Type B pancreatic cell (in vitro differentiated cells): ENCODE data around the gene ZSWIM9. TPM values are rescaled to one million over a fixed set of nuclear protein-coding genes. Genes with fewer than 3 reads are reported as not detected.

Source experiments
- DNase-seq: peaks from one replicate; pipeline ENCODE4 v3.0.0; 2021; ENCODE audit warnings: mixed read lengths; ENCODE audit not compliant: unreplicated experiment; ENCODE audit errors: extremely low spot score
- H3K27ac Mint-ChIP-seq: 2 replicates; pipeline ENCODE4 v1.8.0; 2021; ENCODE audit warnings: mild to moderate bottlenecking, mixed read lengths
- H3K27me3 Mint-ChIP-seq: 2 replicates; pipeline ENCODE4 v1.8.0; 2021; ENCODE audit warnings: mixed read lengths
- H3K36me3 Mint-ChIP-seq: 2 replicates; pipeline ENCODE4 v1.8.0; 2021; ENCODE audit warnings: mixed read lengths
- H3K4me1 Mint-ChIP-seq: one replicate; pipeline ENCODE4 v1.8.0; 2021; ENCODE audit warnings: mixed read lengths; ENCODE audit not compliant: unreplicated experiment
- H3K4me3 Mint-ChIP-seq: 2 replicates; pipeline ENCODE4 v1.8.0; 2021; ENCODE audit warnings: mild to moderate bottlenecking, mixed read lengths
- H3K9me3 Mint-ChIP-seq: 2 replicates; pipeline ENCODE4 v1.8.0; 2021; ENCODE audit warnings: mixed read lengths
- CTCF ChIP-seq: fragments of 200-600 bp; sonication (generic); conservative IDR thresholded peaks from 2 replicates; pipeline ENCODE4 v1.5.0; 2021; ENCODE audit warnings: antibody characterized with exemption, mild to moderate bottlenecking
- total RNA-seq: library from RNA; stranded (reverse); gene quantifications from 2 replicates; pipeline ENCODE4 v1.2.1, GENCODE V29; 2021; ENCODE audit warnings: low replicate concordance

The ZSWIM9 gene
- total RNA-seq, 1 donor from 2014 or later = 10.7 TPM

DNA sequence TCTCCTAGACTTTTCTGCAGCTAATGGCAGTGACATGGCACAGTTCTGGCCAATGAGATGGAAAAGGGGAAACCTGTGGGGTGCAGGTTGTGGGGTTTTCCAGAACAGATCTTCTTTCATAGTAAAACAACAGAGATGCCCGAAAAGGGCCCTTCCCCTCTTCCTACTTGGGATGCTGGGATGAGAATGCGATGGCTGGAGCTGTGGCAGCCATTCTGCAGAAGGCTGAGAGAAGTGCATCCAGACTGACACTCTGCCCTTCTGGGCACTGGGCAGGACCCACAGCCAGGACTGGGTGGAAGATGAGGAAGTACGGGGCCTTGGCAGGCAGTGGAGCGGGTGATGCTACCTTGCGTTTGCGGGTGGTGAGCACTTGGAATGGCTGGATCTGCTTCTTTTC, 42.9 kb upstream of the ZSWIM9 start:
- no peak overlapping the region for H3K27ac Mint-ChIP-seq
- no peak for TF ChIP-seq CTCF

DNA sequence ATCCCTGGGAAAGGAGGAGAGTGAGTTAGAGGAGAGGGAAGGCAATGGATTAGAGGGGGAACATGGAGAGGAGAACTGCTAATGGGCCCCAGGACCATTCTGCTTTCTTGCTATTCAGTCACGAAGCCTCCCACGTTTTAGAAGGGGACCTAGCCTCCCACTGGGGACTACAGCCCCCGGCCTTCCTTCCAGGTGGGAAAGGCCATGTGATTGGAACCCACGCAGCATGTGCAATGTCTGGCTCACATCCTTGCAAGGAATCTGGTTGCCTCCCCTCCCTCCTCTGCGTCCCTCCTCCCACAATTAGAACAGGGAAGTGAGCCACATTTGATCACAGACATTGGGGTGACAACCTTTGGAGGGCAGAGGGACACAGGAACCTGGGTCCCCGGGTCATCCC, 37.4 kb upstream of the ZSWIM9 start:
- no peak overlapping the region for H3K27ac Mint-ChIP-seq

More for the DNA sequence above, 42.9 kb upstream of the ZSWIM9 start:
- Mint-ChIP-seq H3K27me3 (no peaks in the 10 kb centered on the region), H3K4me3 (no peak overlapping the region), H3K9me3 (no peaks in the 10 kb centered on the region), H3K4me1 (peaks cover 6% of the 10 kb centered on the region), H3K36me3 (peaks cover 33% of the 10 kb centered on the region)
- no peak for DNase-seq

DNA sequence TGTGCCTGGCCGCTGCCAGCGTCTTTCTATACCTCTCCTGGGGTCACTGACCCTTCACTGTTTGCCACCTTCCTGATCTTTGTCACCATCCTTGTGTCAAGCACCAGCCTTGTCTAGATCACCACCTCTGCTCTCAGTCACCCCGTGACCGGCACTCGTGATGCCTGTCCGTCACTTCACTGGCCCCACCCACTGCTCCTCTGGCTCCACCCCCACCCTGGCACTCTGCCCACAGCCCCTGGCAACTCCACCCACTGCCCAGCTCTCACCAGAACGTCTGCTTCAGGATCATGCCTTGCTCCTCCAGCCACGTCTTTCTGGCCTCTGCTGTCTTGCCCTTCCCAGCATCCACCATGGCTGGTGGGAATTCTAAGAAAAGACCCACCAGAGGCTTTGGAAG, 35.1 kb upstream of the ZSWIM9 start:
- Mint-ChIP-seq H3K4me1 (peaks cover under 1% of the 10 kb centered on the region), H3K4me3 (no peak overlapping the region), H3K9me3 (no peaks in the 10 kb centered on the region), H3K27me3 (no peaks in the 10 kb centered on the region), H3K27ac (no peak overlapping the region), H3K36me3 (peaks cover 15% of the 10 kb centered on the region)
- TF ChIP-seq CTCF = no peak
- no peak for DNase-seq

More for the DNA sequence above, 37.4 kb upstream of the ZSWIM9 start:
- DNase-seq = no peak
- TF ChIP-seq CTCF = no peak
- Mint-ChIP-seq H3K36me3 (peaks cover 17% of the 10 kb centered on the region), H3K27me3 (no peaks in the 10 kb centered on the region), H3K4me1 (no peaks in the 10 kb centered on the region), H3K9me3 (no peaks in the 10 kb centered on the region), H3K4me3 (no peak overlapping the region)

DNA sequence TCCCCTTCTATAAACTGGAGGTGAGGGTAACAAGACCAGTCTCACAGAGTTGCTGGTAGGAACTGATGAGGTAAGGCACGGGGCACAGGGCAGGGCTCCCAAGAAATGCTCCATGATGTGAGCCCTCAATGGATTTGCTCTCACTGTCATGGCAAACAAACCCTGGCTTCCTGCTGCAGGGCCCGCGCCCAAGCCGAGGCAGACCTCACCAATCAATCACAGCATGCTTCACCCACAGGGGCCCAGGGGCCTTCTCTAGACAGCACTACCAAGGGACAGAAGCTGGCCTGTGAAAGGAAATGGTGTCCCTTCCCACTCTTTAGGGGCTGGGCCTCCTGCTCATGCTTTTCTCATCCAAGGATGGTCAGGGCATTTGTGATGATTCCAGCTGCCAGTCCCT, 33.9 kb upstream of the ZSWIM9 start:
- H3K4me1 Mint-ChIP-seq = peaks cover 5% of the 10 kb centered on the region

DNA sequence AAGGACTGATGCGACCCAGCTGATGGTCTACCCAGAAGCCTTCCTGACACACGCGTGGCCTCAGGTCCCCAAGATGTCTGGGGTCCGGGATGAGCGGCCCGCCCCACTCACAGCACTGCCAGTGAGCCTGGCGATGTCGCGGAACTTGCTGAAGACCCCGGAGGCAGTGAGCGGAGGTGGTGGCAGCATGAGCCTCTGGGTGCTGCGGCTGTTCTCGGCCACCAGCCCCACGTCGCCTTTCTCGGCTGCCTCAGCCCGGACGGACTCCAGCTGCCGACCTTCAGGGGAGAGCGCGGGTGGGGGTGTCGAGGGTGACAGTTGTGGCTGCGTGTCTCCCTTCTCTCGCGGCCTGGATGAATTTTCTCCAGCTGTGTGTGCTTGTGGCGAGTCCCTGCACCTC, 33.1 kb upstream of the ZSWIM9 start:
- Mint-ChIP-seq H3K36me3 (peaks cover 10% of the 10 kb centered on the region), H3K27me3 (no peaks in the 10 kb centered on the region)
- no peak for TF ChIP-seq CTCF

More for the DNA sequence above, 33.9 kb upstream of the ZSWIM9 start:
- H3K27me3 Mint-ChIP-seq = no peaks in the 10 kb centered on the region
- no peak for TF ChIP-seq CTCF
- no peak overlapping the region for H3K27ac Mint-ChIP-seq
- H3K9me3 Mint-ChIP-seq = no peaks in the 10 kb centered on the region
- H3K4me3 Mint-ChIP-seq = no peak overlapping the region
- H3K36me3 Mint-ChIP-seq = peaks cover 15% of the 10 kb centered on the region
- DNase-seq = no peak

DNA sequence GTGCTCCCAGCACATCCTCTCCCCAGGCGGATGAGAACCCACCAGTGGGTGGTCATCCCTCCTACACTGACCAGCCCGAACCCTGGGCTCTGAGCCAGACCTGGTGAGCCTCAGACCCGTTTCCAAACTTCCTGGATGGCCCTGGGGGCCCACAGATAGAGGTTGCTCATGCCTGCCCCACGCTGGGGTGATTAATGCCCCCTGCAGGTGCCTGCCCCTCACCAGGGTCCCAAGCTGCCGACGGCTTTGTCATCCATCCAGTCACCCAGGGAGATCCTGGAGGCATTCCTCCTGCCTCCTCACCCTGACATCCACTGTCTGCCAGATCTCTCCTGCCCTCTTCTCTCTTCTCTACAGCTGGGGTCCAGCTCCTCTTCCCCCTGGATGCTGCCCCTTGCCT, 31.4 kb upstream of the ZSWIM9 start:
- Mint-ChIP-seq H3K9me3 (no peaks in the 10 kb centered on the region), H3K27ac (no peak overlapping the region), H3K4me3 (no peak overlapping the region)

More for the DNA sequence above, 33.1 kb upstream of the ZSWIM9 start:
- H3K4me1 Mint-ChIP-seq = peaks cover 5% of the 10 kb centered on the region
- H3K4me3 Mint-ChIP-seq = no peak overlapping the region
- no peak overlapping the region for H3K27ac Mint-ChIP-seq
- DNase-seq = no peak
- no peaks in the 10 kb centered on the region for H3K9me3 Mint-ChIP-seq

More for the DNA sequence above, 31.4 kb upstream of the ZSWIM9 start:
- H3K27me3 Mint-ChIP-seq = no peaks in the 10 kb centered on the region
- H3K4me1 Mint-ChIP-seq = peaks cover 5% of the 10 kb centered on the region
- TF ChIP-seq CTCF = no peak
- DNase-seq = no peak
- peaks cover 10% of the 10 kb centered on the region for H3K36me3 Mint-ChIP-seq
